ENCODE measurements around the gene ANO2.

The ANO2 gene

GRCh38 chr12:5723711-5724252, 221.3 kb downstream of the ANO2 start:
- no peak for DNase-seq (ENCODE audit: low spot score)

DNA sequence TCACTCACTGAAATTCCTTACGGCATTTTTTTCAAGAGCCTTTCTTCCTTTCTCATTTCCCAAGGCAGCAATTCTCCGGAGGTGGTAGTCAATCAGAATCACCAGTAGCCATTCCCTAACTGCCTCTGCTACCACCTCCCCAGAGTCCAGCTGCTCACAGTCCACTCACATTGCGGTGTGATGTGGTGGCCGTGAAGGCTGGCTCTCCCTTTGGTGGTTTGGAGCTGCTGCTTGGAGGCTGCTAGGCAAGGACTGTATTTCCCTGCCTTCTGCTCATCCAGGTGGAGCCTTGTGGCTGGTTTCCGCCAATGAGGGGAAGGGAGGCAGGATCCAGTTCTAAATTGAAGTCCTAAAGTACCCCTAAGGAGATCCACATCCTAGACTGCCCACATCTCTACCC, 222.0 kb downstream of the ANO2 start:
- DNase-seq (ENCODE audit: low spot score), result no peak

DNA sequence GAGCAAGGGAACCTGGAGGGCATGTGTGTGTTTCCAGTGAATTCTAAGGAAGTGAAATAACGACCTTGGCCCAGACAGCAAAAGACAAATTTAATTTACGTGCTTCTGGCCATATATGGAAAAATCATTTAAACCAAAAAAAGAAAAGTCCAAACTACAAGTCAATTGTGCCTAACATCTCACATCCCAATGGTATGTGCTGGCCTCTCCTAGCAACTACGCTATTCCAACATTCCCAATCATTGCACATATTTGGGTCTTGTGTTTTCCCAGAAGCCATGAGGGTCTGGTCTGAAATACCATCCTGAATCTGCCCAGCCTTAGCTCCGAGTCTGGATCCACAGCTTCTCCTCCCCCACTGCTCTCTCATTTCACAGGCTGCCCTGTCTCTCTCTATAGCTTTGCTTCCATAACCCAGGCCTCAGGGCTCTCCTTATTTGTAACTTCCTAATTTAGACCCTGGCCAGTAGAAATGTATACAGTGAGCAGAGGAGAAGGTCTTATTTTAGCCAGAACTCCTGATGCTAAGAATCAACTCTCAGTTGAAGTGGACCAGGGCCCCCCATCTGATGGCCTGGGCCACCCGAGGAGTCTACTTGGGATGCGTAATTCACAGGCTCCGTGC, 224.6 kb downstream of the ANO2 start:
- no peak for DNase-seq (ENCODE audit: low spot score)

DNA sequence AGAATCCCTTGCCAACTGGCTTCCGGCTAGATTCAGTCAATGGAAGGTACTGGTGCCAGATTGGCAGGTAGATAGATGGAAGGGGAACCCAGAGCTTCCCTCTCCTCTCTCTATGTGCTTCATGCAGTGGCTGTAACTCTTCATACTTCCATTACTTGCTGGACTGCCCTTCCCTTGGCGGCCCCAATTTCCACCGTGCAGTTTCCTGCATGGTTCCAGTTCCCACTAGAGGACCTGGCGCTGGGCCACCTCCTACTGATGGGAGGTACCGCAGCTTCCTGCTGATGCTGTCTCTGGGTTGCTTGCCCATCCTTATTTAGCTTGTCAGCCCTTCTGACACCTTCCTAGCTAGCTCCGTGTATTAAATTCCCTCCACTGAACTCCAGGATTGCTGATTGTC, 226.4 kb downstream of the ANO2 start:
- no peak for DNase-seq (ENCODE audit: low spot score)

- no peak for DNase-seq (ENCODE audit: low spot score)
Measured at GRCh38 chr12:5718073-5718472, 227.0 kb downstream of the ANO2 start.

DNA sequence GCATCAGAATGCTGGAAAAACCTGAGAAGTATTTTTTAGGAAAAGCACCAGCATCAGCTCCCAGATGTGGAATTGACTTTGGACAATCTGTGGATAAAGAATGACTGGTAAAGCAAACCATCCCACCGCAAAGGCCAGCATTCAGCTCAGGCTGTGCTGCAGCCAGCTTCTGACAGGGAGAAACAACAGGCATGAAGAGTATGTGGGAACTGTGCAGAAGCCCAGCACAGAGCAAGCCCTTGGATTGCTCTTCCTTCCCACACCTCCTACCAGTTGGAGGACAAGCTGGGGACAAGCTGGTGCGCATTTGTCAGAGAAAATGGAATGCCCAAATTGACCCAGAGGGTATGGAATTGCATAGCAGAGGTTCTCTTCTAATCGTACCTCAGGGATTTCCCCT, 228.1 kb downstream of the ANO2 start:
- DNase-seq (ENCODE audit: low spot score), result no peak

DNA sequence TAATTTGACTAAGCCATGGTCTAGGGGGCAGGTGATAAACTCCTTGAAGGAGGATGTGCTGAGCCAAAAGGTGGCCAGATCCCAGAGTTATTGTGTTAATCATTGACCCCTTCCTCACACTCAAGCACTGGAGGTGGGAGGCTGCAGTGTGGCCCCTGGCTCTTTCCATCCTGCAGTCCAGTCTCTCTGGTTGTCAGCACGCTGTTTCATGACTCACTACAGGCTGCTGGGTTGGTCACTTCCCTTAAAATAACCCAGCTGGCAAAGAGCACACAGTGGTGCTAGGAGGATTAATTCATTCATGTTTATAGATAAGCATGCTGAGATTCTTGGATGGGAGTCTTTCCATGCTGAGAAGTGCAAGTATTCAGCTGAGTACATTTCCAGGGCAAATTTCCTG, 228.9 kb downstream of the ANO2 start:
- DNase-seq (ENCODE audit: low spot score), result no peak

- no peak for DNase-seq (ENCODE audit: low spot score)
Measured at GRCh38 chr12:5715021-5715420, 230.0 kb downstream of the ANO2 start.

GRCh38 chr12:5713599-5714081, 231.4 kb downstream of the ANO2 start:
- DNase-seq (ENCODE audit: low spot score), result no peak

- no peak for DNase-seq (ENCODE audit: low spot score)
Measured at GRCh38 chr12:5710260-5710878, 234.7 kb downstream of the ANO2 start.

GRCh38 chr12:5708371-5708770, 236.7 kb downstream of the ANO2 start:
- DNase-seq (ENCODE audit: low spot score), result no peak

DNA sequence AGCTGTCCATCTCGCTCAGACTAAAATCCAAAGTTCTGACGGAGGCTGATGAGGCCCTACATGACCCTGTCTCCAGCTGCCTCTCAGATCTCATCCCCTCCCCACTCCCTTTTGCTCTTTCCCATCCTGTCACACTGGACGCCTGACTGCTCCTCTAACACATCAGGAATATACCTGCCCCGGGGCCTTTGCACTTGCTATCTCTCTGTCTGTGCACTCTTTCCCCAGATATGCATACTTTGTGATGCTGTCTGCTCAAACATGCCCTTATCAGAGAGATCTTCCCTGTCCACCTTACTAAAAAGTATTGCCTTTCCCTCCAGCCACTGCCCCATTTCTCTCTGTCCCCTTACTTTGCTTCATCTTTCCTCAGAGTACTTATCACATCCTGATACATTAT, 238.8 kb downstream of the ANO2 start:
- no peak for DNase-seq (ENCODE audit: low spot score)

DNA sequence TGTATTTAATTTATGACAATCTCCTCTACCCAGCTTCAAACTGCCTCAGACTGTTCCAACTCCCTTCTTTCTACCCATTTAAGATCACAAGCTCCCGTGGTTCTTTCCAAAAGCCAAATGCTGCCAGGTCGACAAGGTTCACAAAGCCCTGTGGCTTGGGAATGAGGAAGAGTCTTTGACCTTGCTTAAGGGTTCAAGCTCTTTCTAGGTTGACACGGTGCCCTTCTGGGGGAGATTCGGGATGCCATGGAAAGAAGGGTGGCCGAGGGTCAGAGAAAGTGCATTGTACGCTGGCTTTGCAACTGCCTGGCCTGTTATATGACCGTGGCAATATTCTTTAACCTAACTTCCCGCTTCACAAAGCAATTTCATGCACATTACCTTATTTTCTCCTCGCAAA, 239.3 kb downstream of the ANO2 start:
- DNase-seq (ENCODE audit: low spot score), result no peak

DNA sequence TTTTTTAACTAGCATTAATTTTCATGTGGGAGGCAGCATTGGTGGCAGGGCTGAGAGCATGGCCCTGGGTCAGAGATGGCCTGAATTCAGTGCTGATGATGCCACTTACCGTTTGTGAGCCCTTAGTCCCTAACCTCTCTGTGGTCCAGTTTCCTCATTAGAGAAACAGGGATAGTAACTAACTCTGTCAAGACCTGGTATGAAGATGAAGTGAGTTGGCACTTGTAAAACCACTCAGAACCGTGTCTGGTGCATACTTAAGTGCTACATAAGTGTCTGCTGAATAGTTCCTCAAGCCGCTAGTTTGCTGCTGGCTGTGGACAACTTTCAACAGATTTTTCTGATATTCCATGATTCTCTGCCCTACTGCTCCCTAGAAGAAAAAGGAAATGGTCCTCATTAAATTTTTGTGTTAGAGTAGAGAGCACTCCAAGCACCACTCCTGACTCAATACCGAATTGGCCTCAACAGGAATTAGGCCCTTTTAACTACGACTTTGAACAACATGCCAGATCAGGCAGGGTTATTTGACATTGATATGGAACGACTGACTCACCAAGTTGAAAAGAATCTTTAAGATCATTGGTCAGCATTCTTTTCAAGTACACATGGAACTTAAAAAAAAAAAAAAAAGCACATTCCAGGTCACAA, 250.2 kb downstream of the ANO2 start:
- no peak for DNase-seq (ENCODE audit: low spot score)

- no peak for DNase-seq (ENCODE audit: low spot score)
Measured at GRCh38 chr12:5692850-5693249, 252.2 kb downstream of the ANO2 start.

DNA sequence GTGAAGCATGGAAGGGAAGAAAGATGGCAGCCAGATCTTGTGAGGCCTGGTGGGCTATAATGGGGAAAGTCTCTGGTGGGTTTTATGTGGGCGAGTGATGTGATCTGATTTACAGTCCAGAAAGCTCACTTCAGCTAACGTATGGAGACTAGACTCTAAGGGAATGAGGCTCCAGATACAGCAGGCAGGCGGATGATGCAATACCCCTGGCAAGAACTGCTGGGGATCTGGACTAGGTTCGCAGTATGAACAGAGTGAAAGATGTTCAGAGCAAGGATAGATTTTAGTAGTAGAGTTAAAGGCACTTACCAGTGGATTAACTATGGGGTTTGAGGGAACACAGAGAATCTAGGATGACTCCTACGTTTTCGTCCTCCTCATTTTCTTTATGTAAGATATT, 253.1 kb downstream of the ANO2 start:
- DNase-seq (ENCODE audit: low spot score), result no peak

- no peak for DNase-seq (ENCODE audit: low spot score)
Measured at GRCh38 chr12:5690240-5690639, 254.8 kb downstream of the ANO2 start.

DNA sequence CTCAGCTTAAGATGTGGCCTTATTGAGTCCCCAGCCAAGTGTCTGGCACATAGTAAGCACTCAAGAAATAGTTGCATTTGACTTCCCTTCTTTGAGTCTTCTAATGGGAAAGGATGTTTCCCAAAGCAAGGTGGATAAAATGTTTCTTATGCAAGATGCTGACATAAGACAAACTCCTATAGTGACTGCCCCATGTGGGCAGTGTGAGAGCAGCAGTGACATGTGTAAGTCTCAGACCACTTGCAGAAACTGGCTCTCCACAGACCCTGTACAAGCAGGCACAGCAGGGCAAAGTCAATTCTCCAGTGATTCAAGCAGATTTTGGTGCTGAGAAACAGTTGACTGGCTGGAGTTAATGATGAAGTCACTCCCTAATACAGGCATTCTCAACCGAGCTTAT, 255.3 kb downstream of the ANO2 start:
- DNase-seq (ENCODE audit: low spot score), result no peak

GRCh38 chr12:5688226-5688625, 256.8 kb downstream of the ANO2 start:
- no peak for DNase-seq (ENCODE audit: low spot score)

- DNase-seq (ENCODE audit: low spot score), result no peak
Measured at GRCh38 chr12:5685935-5686334, 259.1 kb downstream of the ANO2 start.

GRCh38 chr12:5684989-5685388, 260.1 kb downstream of the ANO2 start:
- no peak for DNase-seq (ENCODE audit: low spot score)

- DNase-seq (ENCODE audit: low spot score), result no peak
Measured at GRCh38 chr12:5682581-5682980, 262.5 kb downstream of the ANO2 start.

DNA sequence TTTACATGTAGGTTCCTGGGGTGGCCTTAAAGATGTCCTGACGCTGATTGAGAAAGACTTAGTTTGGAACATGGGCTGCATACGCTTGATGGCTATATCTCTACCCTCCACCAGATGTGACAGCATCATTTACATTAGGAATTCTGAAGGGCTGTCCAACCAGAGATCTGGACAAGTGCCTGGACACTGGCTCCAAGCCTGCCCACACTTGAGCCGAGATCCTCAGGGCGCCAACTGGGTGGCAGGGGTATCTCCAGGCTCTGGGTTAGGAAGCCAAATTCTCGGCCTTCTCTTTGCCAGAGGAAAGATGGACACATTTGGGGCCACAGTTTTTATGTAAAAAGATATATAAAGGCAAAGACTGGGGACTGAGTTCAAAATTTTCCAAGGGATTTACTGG, 266.9 kb downstream of the ANO2 start:
- no peak for DNase-seq (ENCODE audit: low spot score)
